Heart right ventricle (tissue), 16 donors: ENCODE measurements around the gene MOB3C. TPM values are rescaled to one million over a fixed set of nuclear protein-coding genes. Genes with fewer than 3 reads are reported as not detected.
"Not testable (repeated sequence)": the region's sequence is repeated elsewhere in the genome, so short reads cannot be mapped to it uniquely, and the experiment has no call there.

Experiments
- ATAC-seq, 8 donors: fragments of 200-7000 bp; cut with Tn5 transposase; one replicate each; pipeline ENCODE4 v1.9.1; 2020; ENCODE audit warnings: mild to moderate bottlenecking in 8 of 8, moderate library complexity in 8 of 8, moderate number of reproducible peaks in 1 of 8
- DNase-seq, 2 donors: peaks; one replicate each; pipeline ENCODE4 v3.0.0-alpha.2; 2020
- H3K27ac ChIP-seq, 10 donors: fragments of 200-600 bp; sonication (generic) in 2 of 10; one replicate each; pipeline versions ENCODE4 v1.5.0 to v1.8.0; 2020 to 2022; ENCODE audit warnings: mild to moderate bottlenecking in 3 of 10
- H3K27me3 ChIP-seq, 7 donors: fragments of 200-600 bp; one replicate each; pipeline ENCODE4 v1.8.0; 2021 to 2022; ENCODE audit warnings: mild to moderate bottlenecking in 2 of 7
- H3K36me3 ChIP-seq, 9 donors: fragments of 200-600 bp; sonication (generic) in 1 of 9; one replicate each; pipeline versions ENCODE4 v1.5.0 to v1.8.0; 2020 to 2022; ENCODE audit warnings: mild to moderate bottlenecking in 2 of 9
- H3K4me1 ChIP-seq, 9 donors: fragments of 200-600 bp; sonication (generic) in 1 of 9; one replicate each; pipeline versions ENCODE4 v1.5.0 to v1.8.0; 2020 to 2022; ENCODE audit warnings: mild to moderate bottlenecking in 4 of 9
- H3K4me3 ChIP-seq, 10 donors: fragments of 200-600 bp; sonication (generic) in 2 of 10; one replicate each; pipeline versions ENCODE4 v1.5.0 to v1.8.0; 2020 to 2022; ENCODE audit warnings: mild to moderate bottlenecking in 7 of 10, moderate library complexity in 2 of 10
- H3K9me3 ChIP-seq, 11 donors: fragments of 200-600 bp in 10 of 11; sonication (generic) in 2 of 11; one replicate each; pipeline versions ENCODE4 v1.5.0 to v1.8.0; 2013 to 2022; ENCODE audit warnings: mild to moderate bottlenecking in 2 of 11, control low read depth in 1 of 11, moderate library complexity in 1 of 11
- WGBS, 2 donors: extraction: QIAGEN DNeasy Blood & Tissue Kit; methylation state at CpG; one replicate each; pipeline ENCODE4 v1.1.7; 2013; ENCODE audit warnings: inconsistent platforms in 1 of 2; 5-methylcytosine and 5-hydroxymethylcytosine counted together
- intact Hi-C, 10 donors: fragments of 100-400 bp; cut with DNase I; formaldehyde crosslinking; loops; one replicate each; pipeline versions ENCODE4 v1.11.1 to v1.14.2; 2022
- polyA plus RNA-seq, 2 donors: library from polyadenylated mRNA; stranded (reverse); fragments of 200-250 nt; gene quantifications; one replicate each; pipeline ENCODE4 v1.2.3, GENCODE V29; 2013
- total RNA-seq, 10 donors: library from RNA; stranded (reverse); fragmentation: NEBNext Ultra II Directional in 3 of 10; extraction: Animal tissue kit (Norgen Biotek cat#: 25700) in 3 of 10; gene quantifications; one replicate each; pipeline versions ENCODE4 v1.2.1 to v1.2.4, GENCODE V29; 2021 to 2023
- TF ChIP-seq, protein P1 (sequence below), 9 donors: fragments of 200-600 bp; sonication (generic) in 2 of 9; IDR thresholded peaks; one replicate each; pipeline versions ENCODE4 v1.5.0 to v1.8.0; 2021 to 2022; ENCODE audit warnings: antibody characterized with exemption in 9 of 9, mild to moderate bottlenecking in 5 of 9, moderate library complexity in 1 of 9
- donor health status: Arrhythmogenic right ventricular cardiomyopathy.
- donor health status: ischemic (EF 13 %, LVEDD 7.1; RV severe dilation, severe dysfunction).
- donor health status: healthy with polysubstance abuse.
- donor health status: DM: no; HTN: yes; CAD: no.
- donor health status: DM: no; HTN: no; CAD: no.
- donor health status: ischemic (EF 25% LVEDD 6.9; RV normal size, moderate dysfunction).
- donor health status: ischemic (EF 25% LVEDD 5.7; RV mildly dilated, moderate dysfunction).
- donor health status: healthy.
- donor health status: DM: yes; HTN: yes; CAD: no.
- donor health status: Ischemic cardiomyopathy.
- donor health status: ischemic (EF 35%, LVEDD 5.7; RV mildly dilated, moderate dysfunction).
- donor health status: nonischemic (EF 11% LVEDD 7.7; RV severe dilation, severe dysfunction).
- donor health status: DM: yes; HTN: yes; CAD: no.
- donor health status: PGD.
- donor health status: ischemic (EF 29% LVEDD 5.4; RV normal size, mild dysfunction).
- donor health status: nonischemic (EF 23%, LVEDD 6.1; RV moderate dilation, normal function).

MOB3C gene
- total and polyA plus RNA-seq, 12 donors = 7.9 to 16.9 (median 10.8) TPM

- TF ChIP-seq, protein P1, sequence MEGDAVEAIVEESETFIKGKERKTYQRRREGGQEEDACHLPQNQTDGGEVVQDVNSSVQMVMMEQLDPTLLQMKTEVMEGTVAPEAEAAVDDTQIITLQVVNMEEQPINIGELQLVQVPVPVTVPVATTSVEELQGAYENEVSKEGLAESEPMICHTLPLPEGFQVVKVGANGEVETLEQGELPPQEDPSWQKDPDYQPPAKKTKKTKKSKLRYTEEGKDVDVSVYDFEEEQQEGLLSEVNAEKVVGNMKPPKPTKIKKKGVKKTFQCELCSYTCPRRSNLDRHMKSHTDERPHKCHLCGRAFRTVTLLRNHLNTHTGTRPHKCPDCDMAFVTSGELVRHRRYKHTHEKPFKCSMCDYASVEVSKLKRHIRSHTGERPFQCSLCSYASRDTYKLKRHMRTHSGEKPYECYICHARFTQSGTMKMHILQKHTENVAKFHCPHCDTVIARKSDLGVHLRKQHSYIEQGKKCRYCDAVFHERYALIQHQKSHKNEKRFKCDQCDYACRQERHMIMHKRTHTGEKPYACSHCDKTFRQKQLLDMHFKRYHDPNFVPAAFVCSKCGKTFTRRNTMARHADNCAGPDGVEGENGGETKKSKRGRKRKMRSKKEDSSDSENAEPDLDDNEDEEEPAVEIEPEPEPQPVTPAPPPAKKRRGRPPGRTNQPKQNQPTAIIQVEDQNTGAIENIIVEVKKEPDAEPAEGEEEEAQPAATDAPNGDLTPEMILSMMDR (IDR thresholded peaks at IDR 0.05) = no peak
- DNase-seq (no peak), ATAC-seq (no peak)
- peak overlapping the region in 5 of 10 donors; percentile 28 to 55 (median 35) for H3K27ac ChIP-seq
- H3K27me3 ChIP-seq = no peaks in the 10 kb centered on the region
- peaks cover 0 to 28% (median 3%) of the 10 kb centered on the region in 9 donors for H3K4me1 ChIP-seq
- peaks cover 0 to 19% (median 8%) of the 10 kb centered on the region in 11 donors for H3K9me3 ChIP-seq
- 92 to 96% methylated on average over 1 of the region's 1 CpG for WGBS, 2 donors
- H3K4me3 ChIP-seq = no peak overlapping the region
- intact Hi-C loops = no loop called here
- peaks cover 0 to 94% (median 45%) of the 10 kb centered on the region in 9 donors for H3K36me3 ChIP-seq
Observed at GRCh38 chr1:46654012-46654411, 37.4 kb upstream of the MOB3C start.

- DNase-seq = no peak
- WGBS, 2 donors = 72 to 77% methylated on average over 2 of the region's 2 CpGs
- no peaks in the 10 kb centered on the region for H3K27me3 ChIP-seq
- peaks cover 0 to 28% (median 3%) of the 10 kb centered on the region in 9 donors for H3K4me1 ChIP-seq
- intact Hi-C loops = no loop called here
- no peak overlapping the region for H3K4me3 ChIP-seq
- peaks cover 0 to 94% (median 45%) of the 10 kb centered on the region in 9 donors for H3K36me3 ChIP-seq
- TF ChIP-seq, protein P1 (IDR thresholded peaks at IDR 0.05) = no peak
- peak overlapping the region in 6 of 10 donors; percentile 28 to 55 (median 42) for H3K27ac ChIP-seq
- no peak for ATAC-seq
- H3K9me3 ChIP-seq = peaks cover 0 to 19% (median 8%) of the 10 kb centered on the region in 11 donors
Observed at GRCh38 chr1:46653405-46653958, 36.9 kb upstream of the MOB3C start.

DNA sequence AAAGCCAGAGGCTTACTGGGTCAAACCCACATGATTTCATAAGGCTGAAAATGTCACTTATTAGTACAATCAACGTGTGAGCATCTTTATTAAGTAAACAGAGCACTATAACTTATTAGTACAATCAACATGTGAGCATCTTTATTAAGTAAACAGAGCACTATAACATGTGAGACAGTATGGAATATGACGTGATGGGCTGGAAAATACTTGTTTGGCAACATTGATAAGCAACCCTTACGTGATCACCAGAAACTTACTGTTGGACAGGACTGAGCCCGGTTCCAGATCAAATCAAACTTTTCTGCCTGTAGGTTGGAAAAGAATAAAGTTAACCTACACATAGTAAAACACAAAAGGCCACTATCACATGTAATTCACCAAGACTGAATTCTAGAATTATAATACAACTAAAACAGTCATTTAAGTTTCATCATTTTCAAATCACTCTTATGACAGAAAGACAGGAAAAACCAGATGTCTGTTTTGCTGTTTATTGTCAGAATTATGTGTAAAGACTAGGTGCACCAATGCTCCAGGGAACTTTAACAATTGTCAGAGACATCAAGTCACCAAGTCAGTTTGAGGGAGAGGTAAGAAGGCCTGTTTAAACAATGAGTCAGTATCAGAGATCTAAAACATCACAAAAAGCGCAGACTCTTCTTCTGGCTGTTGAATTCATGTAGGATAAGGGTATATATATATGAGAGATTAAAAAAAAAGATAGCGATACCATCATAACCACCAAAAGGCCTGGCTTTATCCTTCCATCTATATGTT is 35.9 kb upstream of the MOB3C start:
- TF ChIP-seq, protein P1 (IDR thresholded peaks at IDR 0.05) = no peak
- peaks cover 0 to 94% (median 46%) of the 10 kb centered on the region in 9 donors for H3K36me3 ChIP-seq
- ATAC-seq = no peak
- intact Hi-C loops = no loop called here
- peak overlapping the region in 1 of 10 donors; percentile 55 for H3K27ac ChIP-seq
- H3K9me3 ChIP-seq = peaks cover 0 to 22% (median 8%) of the 10 kb centered on the region in 11 donors
- peaks cover 0 to 26% (median 0%) of the 10 kb centered on the region in 9 donors for H3K4me1 ChIP-seq
- no peaks in the 10 kb centered on the region for H3K27me3 ChIP-seq
- DNase-seq = no peak
- WGBS, 2 donors = 72 to 77% methylated on average over 6 of the region's 6 CpGs
- H3K4me3 ChIP-seq = no peak overlapping the region

- intact Hi-C loops, H3K27ac ChIP-seq, DNase-seq, H3K4me3 ChIP-seq, ATAC-seq, H3K27me3 ChIP-seq: not testable (repeated sequence)
- Histone ChIP-seq H3K36me3 (peaks cover 0 to 94% (median 57%) of the 10 kb centered on the region in 9 donors), H3K4me1 (peaks cover 0 to 12% (median 0%) of the 10 kb centered on the region in 9 donors), H3K9me3 (peaks cover 0 to 23% (median 8%) of the 10 kb centered on the region in 11 donors)
- WGBS, 2 donors = 85 to 94% methylated on average over 3 of the region's 3 CpGs
Observed at GRCh38 chr1:46651152-46651551, 34.5 kb upstream of the MOB3C start.
